ENCODE data around the gene WBP2. TPM values are rescaled to one million over a fixed set of nuclear protein-coding genes. Genes with fewer than 3 reads are reported as not detected.

Gene WBP2
- total and polyA plus RNA-seq, 10 of the 15 experiments (the other 5 are each of a cell fraction or from before 2014, with no cell fraction given): 1.5 to 57.3 (median 27.5) TPM

- TF ChIP-seq NFYA (IDR thresholded peaks at IDR 0.05; ENCODE audit: borderline replicate concordance, low read depth, low read length) (no peak), ZZZ3 (IDR thresholded peaks at IDR 0.05; ENCODE audit: control insufficient read depth, insufficient read length, low read depth) (no peak), CBFB (IDR thresholded peaks at IDR 0.05; ENCODE audit: low read depth) (no peak), NR2F1 (conservative IDR thresholded peaks at IDR 0.05) (peak; percentile 64), WRNIP1 (IDR thresholded peaks at IDR 0.05; ENCODE audit: borderline replicate concordance, low read depth, low read length) (no peak), GABPA (IDR thresholded peaks at IDR 0.05; ENCODE audit: low read depth) (no peak), EZH2 (IDR thresholded peaks at IDR 0.05; ENCODE audit: borderline replicate concordance, control insufficient read depth, low read depth, low read length) (no peak), BCL11A (IDR thresholded peaks at IDR 0.05; ENCODE audit: low read depth, low read length) (no peak), POLR2AphosphoS2 (IDR thresholded peaks at IDR 0.05; ENCODE audit: low read depth, low read length) (no peak; the same call in 1 of the 2 replicates), RELB (IDR thresholded peaks at IDR 0.05; ENCODE audit: low read depth) (peak; percentile 62; the same call in 1 of the 2 replicates), ZNF687 (IDR thresholded peaks at IDR 0.05) (peak; percentile 89), JUNB (IDR thresholded peaks at IDR 0.05) (no peak), SP1 (IDR thresholded peaks at IDR 0.05; ENCODE audit: low read depth, low read length) (peak; percentile 7), LARP7 (IDR thresholded peaks at IDR 0.05) (peak; percentile 62), SUPT20H (IDR thresholded peaks at IDR 0.05; ENCODE audit: borderline replicate concordance, control insufficient read depth, low read depth, low read length) (no peak), HDAC2 (IDR thresholded peaks at IDR 0.05) (no peak), RUNX3 (IDR thresholded peaks at IDR 0.05; ENCODE audit: low read length) (no peak)
- TF ChIP-seq, protein P1, sequence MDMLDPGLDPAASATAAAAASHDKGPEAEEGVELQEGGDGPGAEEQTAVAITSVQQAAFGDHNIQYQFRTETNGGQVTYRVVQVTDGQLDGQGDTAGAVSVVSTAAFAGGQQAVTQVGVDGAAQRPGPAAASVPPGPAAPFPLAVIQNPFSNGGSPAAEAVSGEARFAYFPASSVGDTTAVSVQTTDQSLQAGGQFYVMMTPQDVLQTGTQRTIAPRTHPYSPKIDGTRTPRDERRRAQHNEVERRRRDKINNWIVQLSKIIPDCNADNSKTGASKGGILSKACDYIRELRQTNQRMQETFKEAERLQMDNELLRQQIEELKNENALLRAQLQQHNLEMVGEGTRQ (IDR thresholded peaks at IDR 0.05; ENCODE audit: borderline replicate concordance, low read depth, low read length): peak; percentile 38
- TF ChIP-seq, protein P2, sequence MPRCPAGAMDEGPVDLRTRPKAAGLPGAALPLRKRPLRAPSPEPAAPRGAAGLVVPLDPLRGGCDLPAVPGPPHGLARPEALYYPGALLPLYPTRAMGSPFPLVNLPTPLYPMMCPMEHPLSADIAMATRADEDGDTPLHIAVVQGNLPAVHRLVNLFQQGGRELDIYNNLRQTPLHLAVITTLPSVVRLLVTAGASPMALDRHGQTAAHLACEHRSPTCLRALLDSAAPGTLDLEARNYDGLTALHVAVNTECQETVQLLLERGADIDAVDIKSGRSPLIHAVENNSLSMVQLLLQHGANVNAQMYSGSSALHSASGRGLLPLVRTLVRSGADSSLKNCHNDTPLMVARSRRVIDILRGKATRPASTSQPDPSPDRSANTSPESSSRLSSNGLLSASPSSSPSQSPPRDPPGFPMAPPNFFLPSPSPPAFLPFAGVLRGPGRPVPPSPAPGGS (IDR thresholded peaks at IDR 0.05; ENCODE audit: borderline replicate concordance, insufficient read depth, low read depth, low read length, poor library complexity, severe bottlenecking): no peak
- TF ChIP-seq, protein P3, sequence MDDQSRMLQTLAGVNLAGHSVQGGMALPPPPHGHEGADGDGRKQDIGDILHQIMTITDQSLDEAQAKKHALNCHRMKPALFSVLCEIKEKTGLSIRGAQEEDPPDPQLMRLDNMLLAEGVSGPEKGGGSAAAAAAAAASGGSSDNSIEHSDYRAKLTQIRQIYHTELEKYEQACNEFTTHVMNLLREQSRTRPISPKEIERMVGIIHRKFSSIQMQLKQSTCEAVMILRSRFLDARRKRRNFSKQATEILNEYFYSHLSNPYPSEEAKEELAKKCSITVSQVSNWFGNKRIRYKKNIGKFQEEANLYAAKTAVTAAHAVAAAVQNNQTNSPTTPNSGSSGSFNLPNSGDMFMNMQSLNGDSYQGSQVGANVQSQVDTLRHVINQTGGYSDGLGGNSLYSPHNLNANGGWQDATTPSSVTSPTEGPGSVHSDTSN (IDR thresholded peaks at IDR 0.05; ENCODE audit: insufficient replicate concordance, low read depth, low read length): peak; percentile 63
These were observed 9.9 kb downstream of the WBP2 start (continued) for GRCh38 chr17:75845058-75845711.

Measured in GM12878 (cell line).